ENCODE results near the gene LYZL1. TPM values are rescaled to one million over a fixed set of nuclear protein-coding genes. Genes with fewer than 3 reads are reported as not detected.
"Not testable (repeated sequence)": the region's sequence is repeated elsewhere in the genome, so short reads cannot be mapped to it uniquely, and the experiment has no call there.

The LYZL1 gene
- total and polyA plus RNA-seq, 9 of the 15 experiments (the other 6 are each of a cell fraction or from before 2014, with no cell fraction given), result not detected

- H3K9ac ChIP-seq (ENCODE audit: insufficient read depth in 1 of 2, low read depth in 2 of 2, low read length in 2 of 2); H3K4me1 ChIP-seq (replicated peaks in 1 of 2; ENCODE audit: control insufficient read depth in 2 of 2, insufficient read depth in 2 of 2, low read length in 2 of 2); CTCF ChIA-PET (ENCODE audit: low intra/inter-chr PET ratio); H2AFZ ChIP-seq (ENCODE audit: low read depth, low read length); H3K4me3 ChIP-seq; BruUV-seq (replicated peaks); H3K9me3 ChIP-seq (replicated peaks; ENCODE audit: control insufficient read depth, insufficient read depth, low read depth, low read length); FAIRE-seq; DNase-seq (ENCODE audit: extremely low read depth in 1 of 4, low spot score in 3 of 4); H3K27me3 ChIP-seq (ENCODE audit: control insufficient read depth in 2 of 2, insufficient read depth in 2 of 2, low read length in 2 of 2); ATAC-seq; H3K4me2 ChIP-seq (ENCODE audit: insufficient read depth, low read length); in situ Hi-C loops (cut with MboI); H3K36me3 ChIP-seq (ENCODE audit: control insufficient read depth, insufficient read depth, low read length); H4K20me1 ChIP-seq (replicated peaks; ENCODE audit: control insufficient read depth, insufficient read depth, low read length); H3K9me1 ChIP-seq (ENCODE audit: control insufficient read depth, insufficient read depth, low read length); H3K27ac ChIP-seq (ENCODE audit: extremely low read depth, low read depth, low read length); intact Hi-C loops (cut with micrococcal nuclease); H3K79me2 ChIP-seq (ENCODE audit: control insufficient read depth, insufficient read depth, low read length); POLR2A ChIA-PET: not testable (repeated sequence)
- 0% methylated on average over 3 of the region's 4 CpGs for WGBS (ENCODE audit: insufficient coverage, low coverage, missing lambda C conversion rate)
These were observed 48.7 kb downstream of the LYZL1 start for GRCh38 chr10:29337526-29337925.

DNA sequence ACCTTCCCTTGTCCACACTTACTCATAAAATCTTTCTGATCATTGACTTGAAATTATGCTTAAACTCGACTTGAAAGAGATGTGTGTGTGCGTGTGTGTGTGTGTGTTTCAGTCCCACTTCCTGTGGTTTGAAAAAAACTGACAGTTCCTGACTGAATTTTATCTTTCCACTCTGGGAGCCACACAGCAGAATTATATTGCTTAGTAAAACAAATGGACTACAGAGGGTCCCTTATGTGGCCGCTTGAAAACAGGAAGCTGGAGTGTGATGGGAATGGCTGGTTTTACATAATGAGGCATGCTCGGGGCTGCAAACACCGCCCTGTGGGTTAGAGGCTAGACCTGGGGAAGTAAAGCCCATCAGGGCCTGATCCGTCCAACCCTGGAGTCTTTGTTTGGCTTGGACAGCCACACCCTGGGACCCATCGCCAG lies 54.8 kb downstream of the LYZL1 start:
- H3K4me1 ChIP-seq (replicated peaks in 1 of 2; ENCODE audit: control insufficient read depth in 2 of 2, insufficient read depth in 2 of 2, low read length in 2 of 2), result no peaks in the 10 kb centered on the region
- peaks cover 2 to 20% of the 10 kb centered on the region in 2 experiments; a peak in 3 of 5 replicates for H3K27me3 ChIP-seq (ENCODE audit: control insufficient read depth in 2 of 2, insufficient read depth in 2 of 2, low read length in 2 of 2)
- WGBS (ENCODE audit: insufficient coverage, low coverage, missing lambda C conversion rate), result 0% methylated on average over 7 of the region's 7 CpGs
- H3K79me2 ChIP-seq (ENCODE audit: control insufficient read depth, insufficient read depth, low read length), result no peaks in the 10 kb centered on the region
- no peak for FAIRE-seq
- H3K4me3 ChIP-seq, result no peak overlapping the region
- H3K4me2 ChIP-seq (ENCODE audit: insufficient read depth, low read length), result no peak overlapping the region
- no peak overlapping the region for H3K27ac ChIP-seq (ENCODE audit: extremely low read depth, low read depth, low read length)
- H2AFZ ChIP-seq (ENCODE audit: low read depth, low read length), result no peak overlapping the region
- TF ChIP-seq ZBTB8A (IDR thresholded peaks at IDR 0.05; ENCODE audit: partially characterized antibody) (no peak), DDX20 (tag; IDR thresholded peaks at IDR 0.05; ENCODE audit: low read depth) (no peak), CREB1 (IDR thresholded peaks at IDR 0.05) (no peak), CREB1 (CRISPR knock-in tag; IDR thresholded peaks at IDR 0.05) (no peak), SRF (CRISPR knock-in tag; IDR thresholded peaks at IDR 0.05) (no peak), TEAD2 (tag; IDR thresholded peaks at IDR 0.05) (no peak), ZNF354B (CRISPR knock-in tag; IDR thresholded peaks at IDR 0.05) (no peak), SMARCB1 (IDR thresholded peaks at IDR 0.05; ENCODE audit: insufficient read length, low read depth) (no peak), GATA2 (CRISPR knock-in tag; IDR thresholded peaks at IDR 0.05) (no peak)
- TF ChIP-seq, protein P1, sequence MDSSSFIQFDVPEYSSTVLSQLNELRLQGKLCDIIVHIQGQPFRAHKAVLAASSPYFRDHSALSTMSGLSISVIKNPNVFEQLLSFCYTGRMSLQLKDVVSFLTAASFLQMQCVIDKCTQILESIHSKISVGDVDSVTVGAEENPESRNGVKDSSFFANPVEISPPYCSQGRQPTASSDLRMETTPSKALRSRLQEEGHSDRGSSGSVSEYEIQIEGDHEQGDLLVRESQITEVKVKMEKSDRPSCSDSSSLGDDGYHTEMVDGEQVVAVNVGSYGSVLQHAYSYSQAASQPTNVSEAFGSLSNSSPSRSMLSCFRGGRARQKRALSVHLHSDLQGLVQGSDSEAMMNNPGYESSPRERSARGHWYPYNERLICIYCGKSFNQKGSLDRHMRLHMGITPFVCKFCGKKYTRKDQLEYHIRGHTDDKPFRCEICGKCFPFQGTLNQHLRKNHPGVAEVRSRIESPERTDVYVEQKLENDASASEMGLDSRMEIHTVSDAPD (CRISPR knock-in tag; IDR thresholded peaks at IDR 0.05), result no peak
- DNase-seq (ENCODE audit: extremely low read depth in 1 of 4, low spot score in 3 of 4), result no peak
- H3K9me1 ChIP-seq (ENCODE audit: control insufficient read depth, insufficient read depth, low read length), result no peaks in the 10 kb centered on the region
- ChIA-PET POLR2A (no interaction called here), CTCF (ENCODE audit: low intra/inter-chr PET ratio) (no interaction called here)
- no peak for ATAC-seq
- H3K36me3 ChIP-seq (ENCODE audit: control insufficient read depth, insufficient read depth, low read length), result no peaks in the 10 kb centered on the region
- in situ Hi-C loops (cut with MboI), result no loop called here
- intact Hi-C loops (cut with micrococcal nuclease), result no loop called here
- H3K9me3 ChIP-seq (replicated peaks; ENCODE audit: control insufficient read depth, insufficient read depth, low read depth, low read length), result no peaks in the 10 kb centered on the region
- H4K20me1 ChIP-seq (replicated peaks; ENCODE audit: control insufficient read depth, insufficient read depth, low read length), result no peaks in the 10 kb centered on the region
- no TSS peak for BruUV-seq (replicated peaks)
- H3K9ac ChIP-seq (ENCODE audit: insufficient read depth in 1 of 2, low read depth in 2 of 2, low read length in 2 of 2), result no peak overlapping the region
